KMS-11 (cell line): ENCODE measurements around the gene NKX6-1.

ENCODE experiments used
- H2AFZ ChIP-seq: fragments of 200-600 bp; sonication (generic); 2 replicates; pipeline ENCODE4 v1.6.1; 2016; ENCODE audit warnings: antibody characterized with exemption, mixed run types, low read depth
- H3K27ac ChIP-seq: fragments of 200-600 bp; sonication (generic); 2 replicates; pipeline ENCODE4 v1.6.1; 2016; ENCODE audit warnings: mild to moderate bottlenecking, mixed run types
- H3K27me3 ChIP-seq: fragments of 200-600 bp; sonication (generic); 2 replicates; pipeline ENCODE4 v1.6.1; 2017; ENCODE audit warnings: mild to moderate bottlenecking, low read depth, mixed run types, moderate library complexity; ENCODE audit not compliant: insufficient read depth
- H3K36me3 ChIP-seq: fragments of 200-600 bp; sonication (generic); 2 replicates; pipeline ENCODE4 v1.6.1; 2017; ENCODE audit warnings: mild to moderate bottlenecking, mixed run types; ENCODE audit not compliant: insufficient read depth
- H3K4me1 ChIP-seq: fragments of 200-600 bp; sonication (generic); 2 replicates; pipeline ENCODE4 v1.6.1; 2016; ENCODE audit warnings: mild to moderate bottlenecking, low read depth, mixed run types; ENCODE audit not compliant: poor library complexity, severe bottlenecking
- H3K4me2 ChIP-seq: fragments of 200-600 bp; sonication (generic); 2 replicates; pipeline ENCODE4 v1.7.0; 2016; ENCODE audit warnings: mild to moderate bottlenecking, mixed run types
- H3K4me3 ChIP-seq: fragments of 200-600 bp; sonication (generic); IDR thresholded peaks from 2 replicates; pipeline ENCODE4 v1.6.1; 2017; ENCODE audit warnings: low read depth, low read length, mixed read lengths; ENCODE audit not compliant: insufficient read depth
- H3K79me2 ChIP-seq: fragments of 200-600 bp; sonication (generic); 2 replicates; pipeline ENCODE4 v1.6.1; 2016; ENCODE audit warnings: low read depth, mixed run types; ENCODE audit not compliant: insufficient read depth
- H3K9ac ChIP-seq: fragments of 200-600 bp; sonication (generic); 2 replicates; pipeline ENCODE4 v1.6.1; 2016; ENCODE audit warnings: mild to moderate bottlenecking, mixed run types
- H4K20me1 ChIP-seq: fragments of 200-600 bp; sonication (generic); 2 replicates; pipeline ENCODE4 v1.6.1; 2016; ENCODE audit warnings: mild to moderate bottlenecking, mixed run types; ENCODE audit not compliant: insufficient read depth
- TF ChIP-seq, protein P1 (sequence below): fragments of 200-600 bp; sonication (generic); conservative IDR thresholded peaks from 2 replicates; pipeline ENCODE4 v1.6.1; 2017; ENCODE audit warnings: low read depth, mild to moderate bottlenecking, antibody characterized with exemption, low read length, moderate library complexity, mixed read lengths

The NKX6-1 gene

DNA sequence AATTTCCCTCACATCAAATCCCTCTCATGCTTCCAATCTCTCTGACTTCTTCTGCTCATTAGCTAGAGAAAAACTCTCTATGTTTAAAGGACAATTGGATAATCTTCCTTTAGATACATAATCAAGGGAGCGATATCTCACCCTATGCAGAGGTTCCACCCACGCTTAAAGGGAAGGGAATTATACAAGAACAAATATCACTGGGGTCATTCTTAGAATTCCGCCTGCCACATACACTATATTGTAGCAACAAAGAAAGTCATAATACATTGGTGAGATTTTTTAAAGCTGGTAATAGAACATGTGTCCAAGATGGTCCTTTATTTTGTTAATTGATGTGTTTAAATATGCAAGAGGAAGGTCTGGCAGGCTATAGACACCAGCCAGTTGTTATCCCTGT lies 31.5 kb downstream of the NKX6-1 start:
- no peak overlapping the region for H3K4me2 ChIP-seq
- no peaks in the 10 kb centered on the region for H3K27me3 ChIP-seq
- H4K20me1 ChIP-seq, result no peaks in the 10 kb centered on the region
- no peak overlapping the region for H3K9ac ChIP-seq
- H3K4me1 ChIP-seq, result no peaks in the 10 kb centered on the region
- no peaks in the 10 kb centered on the region for H3K79me2 ChIP-seq
- no peak overlapping the region for H3K27ac ChIP-seq
- TF ChIP-seq, protein P1, sequence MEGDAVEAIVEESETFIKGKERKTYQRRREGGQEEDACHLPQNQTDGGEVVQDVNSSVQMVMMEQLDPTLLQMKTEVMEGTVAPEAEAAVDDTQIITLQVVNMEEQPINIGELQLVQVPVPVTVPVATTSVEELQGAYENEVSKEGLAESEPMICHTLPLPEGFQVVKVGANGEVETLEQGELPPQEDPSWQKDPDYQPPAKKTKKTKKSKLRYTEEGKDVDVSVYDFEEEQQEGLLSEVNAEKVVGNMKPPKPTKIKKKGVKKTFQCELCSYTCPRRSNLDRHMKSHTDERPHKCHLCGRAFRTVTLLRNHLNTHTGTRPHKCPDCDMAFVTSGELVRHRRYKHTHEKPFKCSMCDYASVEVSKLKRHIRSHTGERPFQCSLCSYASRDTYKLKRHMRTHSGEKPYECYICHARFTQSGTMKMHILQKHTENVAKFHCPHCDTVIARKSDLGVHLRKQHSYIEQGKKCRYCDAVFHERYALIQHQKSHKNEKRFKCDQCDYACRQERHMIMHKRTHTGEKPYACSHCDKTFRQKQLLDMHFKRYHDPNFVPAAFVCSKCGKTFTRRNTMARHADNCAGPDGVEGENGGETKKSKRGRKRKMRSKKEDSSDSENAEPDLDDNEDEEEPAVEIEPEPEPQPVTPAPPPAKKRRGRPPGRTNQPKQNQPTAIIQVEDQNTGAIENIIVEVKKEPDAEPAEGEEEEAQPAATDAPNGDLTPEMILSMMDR, result no peak
- H3K36me3 ChIP-seq, result no peaks in the 10 kb centered on the region
- no peak overlapping the region for H3K4me3 ChIP-seq
- no peak overlapping the region for H2AFZ ChIP-seq

DNA sequence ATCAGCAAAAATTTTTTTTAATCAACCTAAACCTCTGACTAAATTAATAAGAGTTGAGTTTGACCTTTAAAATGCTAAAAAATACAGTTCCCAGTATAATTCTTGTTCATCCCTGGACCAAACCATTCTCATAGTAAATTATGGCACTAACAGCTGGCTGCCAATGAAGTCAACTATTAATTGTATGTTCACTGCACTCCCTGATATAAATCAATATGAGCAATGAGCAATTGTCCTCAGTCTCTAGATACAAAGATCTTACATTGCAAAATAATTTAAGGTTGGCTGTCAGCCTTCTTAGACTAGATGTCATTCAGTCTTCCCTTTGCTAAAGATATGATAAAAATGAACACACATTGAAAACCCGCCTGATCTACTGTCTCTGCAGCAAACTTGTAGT lies 39.3 kb downstream of the NKX6-1 start:
- no peaks in the 10 kb centered on the region for H3K4me1 ChIP-seq
- no peaks in the 10 kb centered on the region for H3K27me3 ChIP-seq
- H3K4me3 ChIP-seq, result no peak overlapping the region
- TF ChIP-seq, protein P1, result no peak
- no peak overlapping the region for H2AFZ ChIP-seq
- no peak overlapping the region for H3K27ac ChIP-seq
- no peaks in the 10 kb centered on the region for H3K36me3 ChIP-seq
- no peaks in the 10 kb centered on the region for H4K20me1 ChIP-seq
- no peak overlapping the region for H3K9ac ChIP-seq
- H3K79me2 ChIP-seq, result no peaks in the 10 kb centered on the region
- H3K4me2 ChIP-seq, result no peak overlapping the region

DNA sequence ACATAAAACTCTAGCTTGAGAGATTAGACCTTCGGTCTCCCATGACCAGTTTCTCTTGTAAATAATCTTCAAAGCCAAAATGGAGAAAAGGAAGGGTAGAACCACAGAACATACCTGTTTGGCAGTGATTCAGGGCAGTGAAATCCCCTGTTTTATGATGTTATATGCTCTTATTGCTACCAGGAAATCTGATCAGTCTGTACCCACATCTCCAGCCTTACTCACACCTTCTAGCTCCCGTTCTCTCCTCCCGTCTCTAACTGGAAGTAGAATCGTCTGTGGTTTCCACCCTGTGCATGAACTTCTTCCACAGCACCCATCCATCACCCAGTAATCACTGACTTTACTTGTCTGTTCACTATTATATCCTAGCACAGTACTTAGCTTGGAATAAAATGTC lies 42.9 kb downstream of the NKX6-1 start:
- H3K4me2 ChIP-seq, result no peak overlapping the region
- no peaks in the 10 kb centered on the region for H3K36me3 ChIP-seq
- no peaks in the 10 kb centered on the region for H3K79me2 ChIP-seq
- no peak overlapping the region for H3K27ac ChIP-seq
- H3K4me1 ChIP-seq, result no peaks in the 10 kb centered on the region
- TF ChIP-seq, protein P1, result no peak
- H2AFZ ChIP-seq, result no peak overlapping the region
- no peaks in the 10 kb centered on the region for H3K27me3 ChIP-seq
- no peaks in the 10 kb centered on the region for H4K20me1 ChIP-seq
- H3K9ac ChIP-seq, result no peak overlapping the region
- no peak overlapping the region for H3K4me3 ChIP-seq

DNA sequence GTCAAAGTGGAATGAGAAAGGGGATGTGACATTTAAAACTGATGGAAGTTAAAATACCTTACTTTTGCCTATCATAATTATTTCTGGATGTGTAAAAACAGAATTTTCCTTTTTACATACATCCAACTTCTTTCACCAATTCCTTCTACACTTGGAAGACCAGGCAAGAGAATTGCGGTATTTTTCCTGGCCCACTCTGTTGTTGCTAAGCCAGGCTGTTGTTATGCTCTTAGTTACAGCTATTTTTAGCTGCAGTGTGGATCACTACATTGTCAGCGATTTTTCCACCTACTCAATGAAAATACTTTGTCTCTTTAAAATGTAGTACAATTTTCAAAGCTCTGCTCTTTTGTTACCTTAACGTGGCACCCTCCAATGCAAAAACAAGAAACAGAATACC lies 43.4 kb downstream of the NKX6-1 start:
- TF ChIP-seq, protein P1, result no peak
- Histone ChIP-seq H3K79me2 (no peaks in the 10 kb centered on the region), H2AFZ (no peak overlapping the region), H3K4me3 (no peak overlapping the region), H3K27ac (no peak overlapping the region), H3K9ac (no peak overlapping the region), H3K4me1 (no peaks in the 10 kb centered on the region), H3K27me3 (no peaks in the 10 kb centered on the region), H3K36me3 (no peaks in the 10 kb centered on the region), H3K4me2 (no peak overlapping the region), H4K20me1 (no peaks in the 10 kb centered on the region)

DNA sequence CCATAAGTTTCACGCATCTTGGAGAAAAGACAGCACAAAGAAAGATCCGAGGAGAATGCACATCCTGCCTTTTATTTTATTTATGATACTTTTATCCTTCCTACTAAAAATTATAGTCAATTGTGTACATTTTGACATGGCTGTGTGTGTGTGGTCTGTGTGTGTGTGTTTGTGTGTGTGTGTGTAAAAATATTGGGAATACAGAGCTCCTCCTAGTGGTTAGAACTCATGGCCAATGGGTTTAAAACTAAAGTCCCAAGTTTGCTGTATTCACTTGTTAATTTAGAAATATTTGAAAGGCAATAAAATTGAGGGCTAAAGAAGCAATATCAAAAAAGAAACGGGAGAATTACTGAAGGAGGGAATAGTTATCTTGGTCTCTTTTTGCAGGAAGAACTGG lies 47.5 kb downstream of the NKX6-1 start:
- Histone ChIP-seq H3K9ac (no peak overlapping the region), H3K79me2 (no peaks in the 10 kb centered on the region), H3K27me3 (no peaks in the 10 kb centered on the region), H3K4me3 (no peak overlapping the region), H4K20me1 (no peaks in the 10 kb centered on the region), H3K4me2 (no peak overlapping the region), H3K4me1 (no peaks in the 10 kb centered on the region), H3K27ac (no peak overlapping the region), H3K36me3 (no peaks in the 10 kb centered on the region), H2AFZ (no peak overlapping the region)
- TF ChIP-seq, protein P1, result peak; percentile 58
